ENCODE measurements around the gene MAPKAPK2. TPM values are rescaled to one million over a fixed set of nuclear protein-coding genes. Genes with fewer than 3 reads are reported as not detected.

The MAPKAPK2 gene
- total RNA-seq, 1 experiment from 2014 or later, result 98.5 TPM

DNA sequence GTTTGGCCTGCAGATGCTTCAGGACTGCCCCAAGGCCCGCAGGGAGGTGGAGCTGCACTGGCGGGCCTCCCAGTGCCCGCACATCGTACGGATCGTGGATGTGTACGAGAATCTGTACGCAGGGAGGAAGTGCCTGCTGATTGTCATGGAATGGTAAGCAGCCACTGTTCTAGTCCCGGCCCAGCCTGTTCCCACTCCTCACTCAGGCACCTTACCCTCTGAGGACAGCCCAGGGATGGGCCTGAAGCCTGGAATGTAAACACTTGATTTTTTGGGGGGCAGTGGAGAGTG lies 43.9 kb downstream of the MAPKAPK2 start:
- peaks cover 13% of the 10 kb centered on the region for H3K4me1 ChIP-seq (ENCODE audit: insufficient read depth, low read length)
- no peak for DNase-seq
- no peak for TF ChIP-seq EZH2 (IDR thresholded peaks at IDR 0.05; ENCODE audit: low read length, unreplicated experiment)
- no peak for TF ChIP-seq EZH2phosphoT487 (IDR thresholded peaks at IDR 0.05; ENCODE audit: borderline replicate concordance, low read length)
- TF ChIP-seq, protein P1, sequence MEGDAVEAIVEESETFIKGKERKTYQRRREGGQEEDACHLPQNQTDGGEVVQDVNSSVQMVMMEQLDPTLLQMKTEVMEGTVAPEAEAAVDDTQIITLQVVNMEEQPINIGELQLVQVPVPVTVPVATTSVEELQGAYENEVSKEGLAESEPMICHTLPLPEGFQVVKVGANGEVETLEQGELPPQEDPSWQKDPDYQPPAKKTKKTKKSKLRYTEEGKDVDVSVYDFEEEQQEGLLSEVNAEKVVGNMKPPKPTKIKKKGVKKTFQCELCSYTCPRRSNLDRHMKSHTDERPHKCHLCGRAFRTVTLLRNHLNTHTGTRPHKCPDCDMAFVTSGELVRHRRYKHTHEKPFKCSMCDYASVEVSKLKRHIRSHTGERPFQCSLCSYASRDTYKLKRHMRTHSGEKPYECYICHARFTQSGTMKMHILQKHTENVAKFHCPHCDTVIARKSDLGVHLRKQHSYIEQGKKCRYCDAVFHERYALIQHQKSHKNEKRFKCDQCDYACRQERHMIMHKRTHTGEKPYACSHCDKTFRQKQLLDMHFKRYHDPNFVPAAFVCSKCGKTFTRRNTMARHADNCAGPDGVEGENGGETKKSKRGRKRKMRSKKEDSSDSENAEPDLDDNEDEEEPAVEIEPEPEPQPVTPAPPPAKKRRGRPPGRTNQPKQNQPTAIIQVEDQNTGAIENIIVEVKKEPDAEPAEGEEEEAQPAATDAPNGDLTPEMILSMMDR (conservative IDR thresholded peaks at IDR 0.05; ENCODE audit: low read depth, low read length), result no peak
- H3K4me2 ChIP-seq (ENCODE audit: low read length), result no peak overlapping the region
- no peaks in the 10 kb centered on the region for H3F3A ChIP-seq (ENCODE audit: low read length, unreplicated experiment)
- H3K9me3 ChIP-seq (ENCODE audit: low read length), result no peaks in the 10 kb centered on the region
- BruUV-seq (replicated peaks), result no TSS peak
- ChIA-PET CTCF (no interaction called here), POLR2A (ENCODE audit: unreplicated experiment) (no interaction called here)
- H3K9me2 ChIP-seq (replicated peaks; ENCODE audit: low read length), result no peaks in the 10 kb centered on the region
- no peak for ATAC-seq
- peaks cover 28% of the 10 kb centered on the region; the same call in 1 of the 2 replicates for H3K36me3 ChIP-seq (ENCODE audit: low read depth, low read length)
- H3K27ac ChIP-seq (ENCODE audit: low read length), result no peak overlapping the region
- no peak overlapping the region for H2AFZ ChIP-seq (ENCODE audit: low read length)
- H3K4me3 ChIP-seq (ENCODE audit: low read length), result no peak overlapping the region
- H3K27me3 ChIP-seq (ENCODE audit: low read length), result no peaks in the 10 kb centered on the region
- H3K9ac ChIP-seq (ENCODE audit: low read length), result no peak overlapping the region
- H4K20me1 ChIP-seq (ENCODE audit: low read length), result peaks cover 20% of the 10 kb centered on the region
- intact Hi-C loops (cut with micrococcal nuclease), result loop anchor here (5.0 kb wide), 1 partner anchor 349 kb away; no protein-coding TSS in a partner anchor
- H3K79me2 ChIP-seq (ENCODE audit: low read length), result peaks cover 39% of the 10 kb centered on the region

DNA sequence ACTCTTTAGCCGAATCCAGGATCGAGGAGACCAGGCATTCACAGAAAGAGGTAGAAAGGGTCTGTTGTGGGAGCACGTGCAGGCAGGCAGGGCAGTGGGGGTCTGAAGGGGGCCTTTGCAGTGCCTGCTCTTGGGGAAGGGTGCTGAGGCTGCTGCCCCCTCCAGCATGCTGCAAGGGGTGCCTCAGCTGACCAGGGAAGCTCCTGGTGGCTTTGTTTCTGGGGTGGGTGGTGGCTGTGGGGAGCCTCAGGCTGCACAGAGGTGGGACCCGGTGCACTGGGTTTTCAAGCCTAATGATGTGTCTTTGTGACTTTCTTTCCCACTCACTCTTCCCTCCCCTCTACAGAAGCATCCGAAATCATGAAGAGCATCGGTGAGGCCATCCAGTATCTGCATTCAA lies 44.3 kb downstream of the MAPKAPK2 start:
- Histone ChIP-seq H3F3A (ENCODE audit: low read length, unreplicated experiment) (no peaks in the 10 kb centered on the region), H3K9me3 (ENCODE audit: low read length) (no peaks in the 10 kb centered on the region), H3K4me1 (ENCODE audit: insufficient read depth, low read length) (peaks cover 9% of the 10 kb centered on the region), H2AFZ (ENCODE audit: low read length) (no peak overlapping the region), H4K20me1 (ENCODE audit: low read length) (peaks cover 20% of the 10 kb centered on the region), H3K79me2 (ENCODE audit: low read length) (peaks cover 38% of the 10 kb centered on the region), H3K27ac (ENCODE audit: low read length) (no peak overlapping the region), H3K27me3 (ENCODE audit: low read length) (no peaks in the 10 kb centered on the region), H3K9ac (ENCODE audit: low read length) (no peak overlapping the region), H3K4me2 (ENCODE audit: low read length) (no peak overlapping the region), H3K36me3 (ENCODE audit: low read depth, low read length) (peaks cover 28% of the 10 kb centered on the region; the same call in 1 of the 2 replicates), H3K9me2 (replicated peaks; ENCODE audit: low read length) (no peaks in the 10 kb centered on the region), H3K4me3 (ENCODE audit: low read length) (no peak overlapping the region)
- ATAC-seq (no peak), DNase-seq (no peak)
- CTCF ChIA-PET, result no interaction called here
- intact Hi-C loops (cut with micrococcal nuclease), result loop anchor here (5.0 kb wide), 1 partner anchor 348 kb away; no protein-coding TSS in a partner anchor
- TF ChIP-seq EZH2 (IDR thresholded peaks at IDR 0.05; ENCODE audit: low read length, unreplicated experiment) (no peak), EZH2phosphoT487 (IDR thresholded peaks at IDR 0.05; ENCODE audit: borderline replicate concordance, low read length) (no peak)
- TF ChIP-seq, protein P1 (conservative IDR thresholded peaks at IDR 0.05; ENCODE audit: low read depth, low read length), result no peak
- BruUV-seq (replicated peaks), result no TSS peak
- POLR2A ChIA-PET (ENCODE audit: unreplicated experiment), result no interaction called here

DNA sequence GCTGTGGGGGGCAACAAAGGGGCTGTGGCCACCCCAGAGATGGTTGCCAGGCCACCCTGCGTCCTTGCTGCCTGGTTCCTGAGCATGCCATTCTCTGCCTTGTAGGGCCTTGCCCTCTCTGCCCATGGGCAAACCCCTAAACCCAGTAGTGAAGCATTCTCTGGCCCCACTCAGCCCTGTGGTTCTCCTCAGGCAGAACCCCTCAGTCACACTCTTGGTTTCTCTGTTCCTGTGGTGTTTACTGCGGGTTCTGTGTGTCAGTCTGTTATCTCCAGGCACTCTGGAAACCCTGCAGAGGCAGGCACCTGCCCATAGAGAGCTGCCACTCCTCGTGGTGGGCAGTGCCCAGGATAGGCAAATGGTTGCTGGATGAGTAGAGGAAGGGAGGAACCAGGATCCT lies 44.8 kb downstream of the MAPKAPK2 start:
- Histone ChIP-seq H3K27me3 (ENCODE audit: low read length) (no peaks in the 10 kb centered on the region), H3K9ac (ENCODE audit: low read length) (no peak overlapping the region), H3K4me1 (ENCODE audit: insufficient read depth, low read length) (peaks cover 4% of the 10 kb centered on the region), H3K27ac (ENCODE audit: low read length) (no peak overlapping the region), H3K9me3 (ENCODE audit: low read length) (no peaks in the 10 kb centered on the region), H3F3A (ENCODE audit: low read length, unreplicated experiment) (no peaks in the 10 kb centered on the region), H4K20me1 (ENCODE audit: low read length) (peaks cover 20% of the 10 kb centered on the region), H3K9me2 (replicated peaks; ENCODE audit: low read length) (no peaks in the 10 kb centered on the region), H3K4me3 (ENCODE audit: low read length) (no peak overlapping the region), H3K4me2 (ENCODE audit: low read length) (no peak overlapping the region), H3K36me3 (ENCODE audit: low read depth, low read length) (peaks cover 28% of the 10 kb centered on the region; the same call in 1 of the 2 replicates), H2AFZ (ENCODE audit: low read length) (no peak overlapping the region), H3K79me2 (ENCODE audit: low read length) (peaks cover 34% of the 10 kb centered on the region)
- ATAC-seq (no peak), DNase-seq (no peak)
- no TSS peak for BruUV-seq (replicated peaks)
- POLR2A ChIA-PET (ENCODE audit: unreplicated experiment), result no interaction called here
- TF ChIP-seq, protein P1 (conservative IDR thresholded peaks at IDR 0.05; ENCODE audit: low read depth, low read length), result no peak
- TF ChIP-seq EZH2 (IDR thresholded peaks at IDR 0.05; ENCODE audit: low read length, unreplicated experiment), result no peak
- CTCF ChIA-PET, result no interaction called here
- intact Hi-C loops (cut with micrococcal nuclease), result loop anchor here (5.0 kb wide), 1 partner anchor 348 kb away; no protein-coding TSS in a partner anchor
